ENCODE results near the gene GTSE1. TPM values are rescaled to one million over a fixed set of nuclear protein-coding genes. Genes with fewer than 3 reads are reported as not detected.

Gene GTSE1
- total and polyA plus RNA-seq, 2 experiments from 2014 or later, result 6.1 to 8.0 TPM

DNA sequence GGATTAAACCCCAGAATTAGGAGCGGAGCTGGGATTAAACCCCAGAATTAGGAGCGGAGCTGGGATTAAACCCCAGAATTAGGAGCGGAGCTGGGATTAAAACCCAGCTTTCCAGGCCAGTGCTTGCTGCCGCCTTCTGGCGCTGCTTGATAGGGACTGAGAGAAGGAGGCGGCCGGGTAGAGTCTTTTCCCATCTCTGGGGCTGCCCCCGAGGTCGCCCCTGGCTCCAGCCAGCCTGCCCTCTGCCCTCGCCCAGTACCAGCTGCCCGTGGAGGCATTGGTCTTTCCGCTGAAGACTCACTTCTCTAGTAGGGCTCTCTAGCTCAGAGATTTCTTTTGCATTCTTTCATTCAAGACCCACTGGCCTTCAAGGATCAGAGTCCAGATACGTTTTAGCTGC lies 44.0 kb downstream of the GTSE1 start:
- H3K27ac ChIP-seq, result no peak overlapping the region
- H3K4me3 ChIP-seq, result no peak overlapping the region
- 89% methylated on average over 10 to 13 of the region's 13 CpGs for WGBS, 2 experiments (ENCODE audit: low coverage in 1 of 2, low lambda C conversion rate in 2 of 2, missing lambda C conversion rate in 2 of 2)
- no peak overlapping the region for H3K4me2 ChIP-seq (ENCODE audit: unreplicated experiment)
- H3K27me3 ChIP-seq (replicated peaks; ENCODE audit: insufficient read depth), result no peaks in the 10 kb centered on the region
- peaks cover 9% of the 10 kb centered on the region; the same call in 1 of the 2 replicates for H3K4me1 ChIP-seq (ENCODE audit: insufficient read depth)
- TF ChIP-seq EZH2phosphoT487 (IDR thresholded peaks at IDR 0.05; ENCODE audit: insufficient read depth, low read depth), result no peak
- TF ChIP-seq EZH2 (IDR thresholded peaks at IDR 0.05; ENCODE audit: insufficient read depth, poor library complexity, severe bottlenecking), result no peak
- no peak overlapping the region for H3K9ac ChIP-seq
- DNase-seq, result no peak
- H3F3A ChIP-seq (ENCODE audit: insufficient read depth), result no peaks in the 10 kb centered on the region
- no peaks in the 10 kb centered on the region for H3K9me3 ChIP-seq (ENCODE audit: low read depth)
- H2AFZ ChIP-seq, result no peak overlapping the region
- H3K79me2 ChIP-seq (ENCODE audit: insufficient read depth), result peaks cover 88% of the 10 kb centered on the region
- no peaks in the 10 kb centered on the region for H4K20me1 ChIP-seq (ENCODE audit: insufficient read depth)
- in situ Hi-C loops (cut with MboI), result no loop called here
- peaks cover 53% of the 10 kb centered on the region for H3K36me3 ChIP-seq (ENCODE audit: low read depth)
- H3K9me2 ChIP-seq (ENCODE audit: insufficient read depth), result no peaks in the 10 kb centered on the region

DNA sequence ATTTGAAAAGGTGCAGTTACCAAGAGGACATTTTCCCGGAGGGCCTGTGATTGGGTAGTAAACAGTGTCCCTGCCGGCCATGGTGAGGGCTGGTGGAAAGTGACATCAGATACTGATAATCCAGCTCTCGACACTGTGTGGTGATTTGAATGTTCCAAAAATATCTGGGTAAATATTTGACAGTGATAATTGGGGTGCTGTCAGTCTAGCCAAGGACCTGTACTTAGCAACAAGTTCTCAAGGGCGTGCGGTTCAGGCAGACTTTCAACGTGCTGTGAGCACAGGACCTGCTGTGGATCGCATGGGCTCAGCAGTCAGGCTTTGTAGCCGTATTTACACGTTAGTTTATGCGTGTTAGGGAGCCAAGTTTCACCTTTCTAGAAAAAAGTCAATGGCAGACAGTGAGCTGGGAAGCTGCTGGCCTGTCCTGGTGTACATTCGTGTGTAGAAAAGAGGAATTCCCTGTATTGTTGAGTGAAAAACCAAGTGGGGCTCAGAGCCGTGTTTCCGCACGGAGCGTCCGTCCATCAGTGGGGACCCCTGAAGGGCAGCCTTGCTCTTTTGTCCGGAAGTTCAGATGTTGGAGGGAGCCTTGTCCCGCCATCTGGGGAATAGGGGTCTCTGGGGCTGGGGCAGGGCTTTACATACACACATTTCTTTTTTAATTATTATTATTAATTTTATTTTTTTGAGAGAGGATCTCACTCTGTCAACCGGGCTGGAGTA lies 50.2 kb downstream of the GTSE1 start:
- H4K20me1 ChIP-seq (ENCODE audit: insufficient read depth), result no peaks in the 10 kb centered on the region

DNA sequence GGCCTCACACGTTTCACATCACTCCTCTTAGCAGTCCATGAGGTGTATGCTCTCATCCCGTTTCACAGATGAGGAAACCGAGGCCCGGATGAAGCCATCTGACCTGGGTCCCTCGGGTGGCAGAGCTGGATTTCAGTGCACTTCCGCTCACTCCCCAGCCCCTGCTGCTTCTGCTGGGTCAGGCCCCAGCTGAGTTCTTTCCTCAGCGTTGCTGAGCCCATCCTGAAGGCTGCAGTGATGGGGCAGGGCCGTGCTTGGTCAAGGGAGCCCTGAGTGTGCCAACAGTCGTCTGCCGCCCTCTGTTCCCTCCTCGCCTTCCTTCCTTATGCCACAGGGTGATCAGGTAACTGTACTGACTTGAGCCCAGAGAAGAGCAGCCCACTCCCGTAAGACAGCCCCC lies 51.0 kb downstream of the GTSE1 start:
- no peaks in the 10 kb centered on the region for H3K27me3 ChIP-seq (replicated peaks; ENCODE audit: insufficient read depth)
- no peak overlapping the region for H3K27ac ChIP-seq
- H4K20me1 ChIP-seq (ENCODE audit: insufficient read depth), result no peaks in the 10 kb centered on the region
- no peak overlapping the region for H2AFZ ChIP-seq
- H3K9ac ChIP-seq, result no peak overlapping the region
- no peaks in the 10 kb centered on the region for H3K4me1 ChIP-seq (ENCODE audit: insufficient read depth)
- H3F3A ChIP-seq (ENCODE audit: insufficient read depth), result no peaks in the 10 kb centered on the region
- in situ Hi-C loops (cut with MboI), result no loop called here
- no peak overlapping the region for H3K4me3 ChIP-seq
- H3K79me2 ChIP-seq (ENCODE audit: insufficient read depth), result peaks cover 22% of the 10 kb centered on the region
- no peak overlapping the region for H3K4me2 ChIP-seq (ENCODE audit: unreplicated experiment)
- peaks cover 34% of the 10 kb centered on the region; the same call in 1 of the 2 replicates for H3K36me3 ChIP-seq (ENCODE audit: low read depth)
- no peaks in the 10 kb centered on the region for H3K9me2 ChIP-seq (ENCODE audit: insufficient read depth)
- no peak for DNase-seq
- TF ChIP-seq EZH2phosphoT487 (IDR thresholded peaks at IDR 0.05; ENCODE audit: insufficient read depth, low read depth), result no peak
- TF ChIP-seq EZH2 (IDR thresholded peaks at IDR 0.05; ENCODE audit: insufficient read depth, poor library complexity, severe bottlenecking), result no peak
- 83 to 87% methylated on average over 12 of the region's 12 CpGs for WGBS, 2 experiments (ENCODE audit: low coverage in 1 of 2, low lambda C conversion rate in 2 of 2, missing lambda C conversion rate in 2 of 2)
- H3K9me3 ChIP-seq (ENCODE audit: low read depth), result no peaks in the 10 kb centered on the region

More for the DNA sequence above, 50.2 kb downstream of the GTSE1 start:
- no peak for DNase-seq
- Histone ChIP-seq H3K9ac (no peak overlapping the region), H2AFZ (no peak overlapping the region), H3K4me2 (ENCODE audit: unreplicated experiment) (no peak overlapping the region), H3K27me3 (replicated peaks; ENCODE audit: insufficient read depth) (no peaks in the 10 kb centered on the region), H3F3A (ENCODE audit: insufficient read depth) (no peaks in the 10 kb centered on the region), H3K4me1 (ENCODE audit: insufficient read depth) (no peaks in the 10 kb centered on the region), H3K27ac (no peak overlapping the region), H3K4me3 (no peak overlapping the region), H3K9me3 (ENCODE audit: low read depth) (no peaks in the 10 kb centered on the region), H3K36me3 (ENCODE audit: low read depth) (peaks cover 35% of the 10 kb centered on the region; the same call in 1 of the 2 replicates), H3K79me2 (ENCODE audit: insufficient read depth) (peaks cover 30% of the 10 kb centered on the region), H3K9me2 (ENCODE audit: insufficient read depth) (no peaks in the 10 kb centered on the region)
- in situ Hi-C loops (cut with MboI), result no loop called here
- no peak for TF ChIP-seq EZH2 (IDR thresholded peaks at IDR 0.05; ENCODE audit: insufficient read depth, poor library complexity, severe bottlenecking)
- no peak for TF ChIP-seq EZH2phosphoT487 (IDR thresholded peaks at IDR 0.05; ENCODE audit: insufficient read depth, low read depth)
- 90 to 92% methylated on average over 19 of the region's 19 CpGs for WGBS, 2 experiments (ENCODE audit: low coverage in 1 of 2, low lambda C conversion rate in 2 of 2, missing lambda C conversion rate in 2 of 2)

DNA sequence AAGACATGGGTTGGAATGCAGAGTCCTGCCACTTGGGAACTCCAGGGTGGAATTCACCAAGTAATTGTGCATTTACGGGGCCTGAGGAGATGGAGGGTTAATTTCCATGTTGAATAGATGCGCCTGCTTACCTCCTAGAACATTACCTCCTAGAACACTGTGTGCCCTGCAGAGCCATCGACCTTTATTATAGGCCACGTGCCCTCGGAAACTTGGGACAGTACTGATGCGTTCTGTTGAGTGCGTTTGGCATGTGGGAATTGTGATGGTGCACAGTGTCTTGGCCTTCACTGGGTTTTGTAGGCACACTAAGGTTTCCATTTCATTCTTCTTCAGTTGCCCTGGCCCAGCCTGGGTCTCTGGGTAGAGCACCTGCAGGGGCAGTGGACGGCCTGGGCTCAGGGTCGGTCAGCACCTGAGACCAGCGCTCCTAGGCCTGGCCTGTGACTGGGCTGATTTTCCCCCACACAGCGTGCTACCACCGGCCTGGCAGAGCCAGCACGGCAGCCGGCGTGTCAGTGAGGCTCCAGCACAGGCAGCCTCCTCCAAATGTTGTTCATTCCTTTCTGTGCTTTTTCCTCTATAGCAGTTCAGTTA lies 51.5 kb downstream of the GTSE1 start:
- H2AFZ ChIP-seq, result no peak overlapping the region
- no peaks in the 10 kb centered on the region for H3F3A ChIP-seq (ENCODE audit: insufficient read depth)
- no peak overlapping the region for H3K4me2 ChIP-seq (ENCODE audit: unreplicated experiment)
- peaks cover 29% of the 10 kb centered on the region; the same call in 1 of the 2 replicates for H3K36me3 ChIP-seq (ENCODE audit: low read depth)
- peaks cover 17% of the 10 kb centered on the region; the same call in 1 of the 2 replicates for H3K79me2 ChIP-seq (ENCODE audit: insufficient read depth)
- H3K9me2 ChIP-seq (ENCODE audit: insufficient read depth), result no peaks in the 10 kb centered on the region
- H3K4me1 ChIP-seq (ENCODE audit: insufficient read depth), result no peaks in the 10 kb centered on the region
- H3K9me3 ChIP-seq (ENCODE audit: low read depth), result no peaks in the 10 kb centered on the region
- TF ChIP-seq EZH2 (IDR thresholded peaks at IDR 0.05; ENCODE audit: insufficient read depth, poor library complexity, severe bottlenecking), result no peak
- TF ChIP-seq EZH2phosphoT487 (IDR thresholded peaks at IDR 0.05; ENCODE audit: insufficient read depth, low read depth), result no peak
- H3K9ac ChIP-seq, result no peak overlapping the region
- H3K27me3 ChIP-seq (replicated peaks; ENCODE audit: insufficient read depth), result no peaks in the 10 kb centered on the region
- 98% methylated on average over 15 of the region's 15 CpGs for WGBS, 2 experiments (ENCODE audit: low coverage in 1 of 2, low lambda C conversion rate in 2 of 2, missing lambda C conversion rate in 2 of 2)
- H4K20me1 ChIP-seq (ENCODE audit: insufficient read depth), result no peaks in the 10 kb centered on the region
- in situ Hi-C loops (cut with MboI), result no loop called here
- H3K4me3 ChIP-seq, result no peak overlapping the region
- no peak for DNase-seq
- no peak overlapping the region for H3K27ac ChIP-seq
